ENCODE measurements around the gene NCKAP5. TPM values are rescaled to one million over a fixed set of nuclear protein-coding genes. Genes with fewer than 3 reads are reported as not detected.

NCKAP5 gene
- total RNA-seq, 1 donor from 2014 or later, result not detected

- intact Hi-C loops (cut with micrococcal nuclease), result no loop called here
Measured at GRCh38 chr2:133343018-133343352, 225.3 kb downstream of the NCKAP5 start.

GRCh38 chr2:133342286-133343017 is 225.8 kb downstream of the NCKAP5 start:
- intact Hi-C loops (cut with micrococcal nuclease), result no loop called here

GRCh38 chr2:133341575-133341974 is 226.7 kb downstream of the NCKAP5 start:
- intact Hi-C loops (cut with micrococcal nuclease), result no loop called here

- intact Hi-C loops (cut with micrococcal nuclease), result no loop called here
Measured at GRCh38 chr2:133338224-133338623, 230.0 kb downstream of the NCKAP5 start.

GRCh38 chr2:133334923-133335322 is 233.3 kb downstream of the NCKAP5 start:
- intact Hi-C loops (cut with micrococcal nuclease), result no loop called here

GRCh38 chr2:133333181-133333580 is 235.1 kb downstream of the NCKAP5 start:
- intact Hi-C loops (cut with micrococcal nuclease), result no loop called here

- intact Hi-C loops (cut with micrococcal nuclease), result no loop called here
Measured at GRCh38 chr2:133331436-133331835, 236.8 kb downstream of the NCKAP5 start.

GRCh38 chr2:133326652-133327397 is 241.4 kb downstream of the NCKAP5 start:
- intact Hi-C loops (cut with micrococcal nuclease), result loop anchor here (2.0 kb wide), 1 partner anchor 34 kb away; no protein-coding TSS in a partner anchor

- intact Hi-C loops (cut with micrococcal nuclease), result no loop called here
Measured at GRCh38 chr2:133324150-133324561, 244.1 kb downstream of the NCKAP5 start.

GRCh38 chr2:133322909-133323308 is 245.4 kb downstream of the NCKAP5 start:
- intact Hi-C loops (cut with micrococcal nuclease), result no loop called here

GRCh38 chr2:133317178-133317577 is 251.1 kb downstream of the NCKAP5 start:
- intact Hi-C loops (cut with micrococcal nuclease), result no loop called here

GRCh38 chr2:133316557-133316956 is 251.7 kb downstream of the NCKAP5 start:
- intact Hi-C loops (cut with micrococcal nuclease), result no loop called here

GRCh38 chr2:133315280-133315679 is 253.0 kb downstream of the NCKAP5 start:
- intact Hi-C loops (cut with micrococcal nuclease), result no loop called here

- intact Hi-C loops (cut with micrococcal nuclease), result no loop called here
Measured at GRCh38 chr2:133314795-133315194, 253.5 kb downstream of the NCKAP5 start.

GRCh38 chr2:133312038-133312729 is 256.1 kb downstream of the NCKAP5 start:
- intact Hi-C loops (cut with micrococcal nuclease), result no loop called here

- intact Hi-C loops (cut with micrococcal nuclease), result no loop called here
Measured at GRCh38 chr2:133306236-133306635, 262.0 kb downstream of the NCKAP5 start.

- intact Hi-C loops (cut with micrococcal nuclease), result no loop called here
Measured at GRCh38 chr2:133304344-133304743, 263.9 kb downstream of the NCKAP5 start.

- intact Hi-C loops (cut with micrococcal nuclease), result no loop called here
Measured at GRCh38 chr2:133303150-133303549, 265.1 kb downstream of the NCKAP5 start.

GRCh38 chr2:133296401-133296800 is 271.9 kb downstream of the NCKAP5 start:
- intact Hi-C loops (cut with micrococcal nuclease), result no loop called here

GRCh38 chr2:133293544-133294353 is 274.5 kb downstream of the NCKAP5 start:
- intact Hi-C loops (cut with micrococcal nuclease), result no loop called here

GRCh38 chr2:133292259-133292658 is 276.0 kb downstream of the NCKAP5 start:
- intact Hi-C loops (cut with micrococcal nuclease), result no loop called here

All from T-helper 1 cell treated with Interleukin-12 subunit alpha and Interleukin-12 subunit beta and Interleukin-4 antibody, amounts not matched to agents 30 ng/mL and 1 ng/mL, for 36 hours (primary cell).